GM23338 (cell line): ENCODE data around the gene DLG2.

Experiments used
- CREB1 ChIP-seq: fragments of 250-450 bp; sonication (Bioruptor Pico); IDR thresholded peaks from 2 replicates; pipeline ENCODE4 v1.5.0; 2020; ENCODE audit warnings: low read depth, mild to moderate bottlenecking, moderate library complexity
- CTCF ChIP-seq, 2 experiments: fragments of 200-600 bp in 1 of 2; sonication (generic) in 1 of 2; conservative IDR thresholded peaks; 2 replicates each; pipeline versions ENCODE4 v1.5.1 to v1.6.1; 2016 to 2017; ENCODE audit warnings: antibody characterized with exemption in 2 of 2, low read depth in 2 of 2, mild to moderate bottlenecking in 2 of 2, moderate library complexity in 1 of 2
- EZH2 ChIP-seq: fragments of 200-600 bp; sonication (generic); IDR thresholded peaks from one replicate; pipeline ENCODE4 v1.8.0; 2017; ENCODE audit warnings: antibody characterized with exemption, mild to moderate bottlenecking, low read depth; ENCODE audit not compliant: unreplicated experiment
- EZH2phosphoT487 ChIP-seq: fragments of 200-600 bp; sonication (generic); IDR thresholded peaks from one replicate; pipeline ENCODE4 v1.8.1; 2018; ENCODE audit warnings: antibody characterized with exemption; ENCODE audit not compliant: unreplicated experiment
- JUNB ChIP-seq: IDR thresholded peaks from one replicate; pipeline ENCODE4 v1.6.1; 2016; ENCODE audit warnings: antibody characterized with exemption; ENCODE audit not compliant: unreplicated experiment
- POLR2AphosphoS5 ChIP-seq: IDR thresholded peaks from 2 replicates; pipeline ENCODE4 v1.6.1; 2016; ENCODE audit warnings: antibody characterized with exemption, low read depth
- TF ChIP-seq, protein P1 (sequence below): IDR thresholded peaks from one replicate; pipeline ENCODE4 v1.6.1; 2018; ENCODE audit warnings: antibody characterized with exemption; ENCODE audit not compliant: unreplicated experiment

DNA sequence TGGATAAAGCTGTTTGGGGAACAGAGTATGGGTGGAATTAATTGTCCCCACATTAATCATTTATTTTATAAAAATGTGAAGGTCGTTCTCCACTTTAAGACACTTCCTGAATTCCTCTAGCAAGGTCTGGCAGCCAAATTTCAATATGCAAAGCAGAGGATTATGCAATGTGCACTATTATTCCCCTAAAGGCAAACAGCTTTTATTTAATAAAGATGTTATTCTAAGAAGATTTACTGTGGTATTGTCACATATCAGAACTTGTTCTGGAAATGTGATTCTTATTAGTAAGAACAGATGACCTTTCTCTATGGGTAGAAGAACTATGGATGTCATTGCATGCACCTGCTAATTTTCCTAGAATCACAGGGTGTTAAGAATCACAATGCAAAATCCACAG is 1212.2 kb downstream of the DLG2 start:
- no peak for TF ChIP-seq CTCF (conservative IDR thresholded peaks at IDR 0.05; ENCODE audit: low read depth in 2 of 2)
- TF ChIP-seq, protein P1, sequence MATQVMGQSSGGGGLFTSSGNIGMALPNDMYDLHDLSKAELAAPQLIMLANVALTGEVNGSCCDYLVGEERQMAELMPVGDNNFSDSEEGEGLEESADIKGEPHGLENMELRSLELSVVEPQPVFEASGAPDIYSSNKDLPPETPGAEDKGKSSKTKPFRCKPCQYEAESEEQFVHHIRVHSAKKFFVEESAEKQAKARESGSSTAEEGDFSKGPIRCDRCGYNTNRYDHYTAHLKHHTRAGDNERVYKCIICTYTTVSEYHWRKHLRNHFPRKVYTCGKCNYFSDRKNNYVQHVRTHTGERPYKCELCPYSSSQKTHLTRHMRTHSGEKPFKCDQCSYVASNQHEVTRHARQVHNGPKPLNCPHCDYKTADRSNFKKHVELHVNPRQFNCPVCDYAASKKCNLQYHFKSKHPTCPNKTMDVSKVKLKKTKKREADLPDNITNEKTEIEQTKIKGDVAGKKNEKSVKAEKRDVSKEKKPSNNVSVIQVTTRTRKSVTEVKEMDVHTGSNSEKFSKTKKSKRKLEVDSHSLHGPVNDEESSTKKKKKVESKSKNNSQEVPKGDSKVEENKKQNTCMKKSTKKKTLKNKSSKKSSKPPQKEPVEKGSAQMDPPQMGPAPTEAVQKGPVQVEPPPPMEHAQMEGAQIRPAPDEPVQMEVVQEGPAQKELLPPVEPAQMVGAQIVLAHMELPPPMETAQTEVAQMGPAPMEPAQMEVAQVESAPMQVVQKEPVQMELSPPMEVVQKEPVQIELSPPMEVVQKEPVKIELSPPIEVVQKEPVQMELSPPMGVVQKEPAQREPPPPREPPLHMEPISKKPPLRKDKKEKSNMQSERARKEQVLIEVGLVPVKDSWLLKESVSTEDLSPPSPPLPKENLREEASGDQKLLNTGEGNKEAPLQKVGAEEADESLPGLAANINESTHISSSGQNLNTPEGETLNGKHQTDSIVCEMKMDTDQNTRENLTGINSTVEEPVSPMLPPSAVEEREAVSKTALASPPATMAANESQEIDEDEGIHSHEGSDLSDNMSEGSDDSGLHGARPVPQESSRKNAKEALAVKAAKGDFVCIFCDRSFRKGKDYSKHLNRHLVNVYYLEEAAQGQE, result no peak
- no peak for TF ChIP-seq EZH2
- TF ChIP-seq POLR2AphosphoS5, result no peak
- TF ChIP-seq EZH2phosphoT487, result no peak
- no peak for TF ChIP-seq JUNB
- no peak for TF ChIP-seq CREB1 (CRISPR knock-in tag)
